K562 (cell line): ENCODE results near the gene KIF23. TPM values are rescaled to one million over a fixed set of nuclear protein-coding genes. Genes with fewer than 3 reads are reported as not detected.

Experiments used
- ATAC-seq: fragments of 200-7000 bp; cut with Tn5 transposase; 3 replicates; pipeline ENCODE4 v1.9.1; 2020; ENCODE audit warnings: moderate library complexity
- BruUV-seq: library from RNA; stranded (reverse); fragments of 400-500 nt; replicated peaks from 2 replicates; lab custom pipeline; 2021; lab: Mats Ljungman, UMichigan
- CTCF ChIA-PET: fragments of 300-600 bp; formaldehyde crosslinking; extraction: SDS; loops from one replicate; lab custom pipeline; 2021; ENCODE audit warnings: low intra/inter-chr PET ratio; lab: Yijun Ruan, JAX
- POLR2A ChIA-PET: fragments of 300-600, 350-650 bp; sonication (Branson Sonifier 250); formaldehyde crosslinking; extraction: SDS; loops from one replicate; lab custom pipeline; 2021; ENCODE audit warnings: antibody characterized with exemption, inconsistent platforms; lab: Yijun Ruan, JAX
- DNase-seq, 4 experiments: peaks; one replicate each; pipeline versions ENCODE4 v3.0.0 to v3.0.0-alpha.2; 2011 to 2018; ENCODE audit warnings: low spot score in 3 of 4, mixed read lengths in 3 of 4; ENCODE audit errors: extremely low read depth in 1 of 4
- FAIRE-seq: peaks from 2 replicates; lab custom pipeline; 2011; peaks lifted over from hg19 to GRCh38; lab: Jason Lieb, UNC
- H2AFZ ChIP-seq: 2 replicates; pipeline ENCODE4 v1.6.0; 2011; ENCODE audit warnings: low read depth, low read length, control low read depth, inconsistent platforms
- H3K27ac ChIP-seq: fragments of 200-600 bp; 3 replicates; pipeline ENCODE4 v1.8.0; 2011; ENCODE audit warnings: low read depth, mild to moderate bottlenecking, control low read depth, inconsistent platforms, low read length, moderate library complexity, mixed read lengths; ENCODE audit errors: extremely low read depth
- H3K27me3 ChIP-seq, 2 experiments: fragments of 300-600 bp in 1 of 2; 2 replicates in 1 of 2; 3 replicates in 1 of 2; pipeline versions ENCODE4 v1.6.0 to v1.8.0; 2011; ENCODE audit warnings: inconsistent platforms in 2 of 2, low read length in 2 of 2, mild to moderate bottlenecking in 1 of 2, mixed read lengths in 1 of 2, moderate library complexity in 1 of 2; ENCODE audit not compliant: control insufficient read depth in 2 of 2, insufficient read depth in 2 of 2
- H3K36me3 ChIP-seq: fragments of 300-600 bp; 3 replicates; pipeline ENCODE4 v1.8.0; 2011; ENCODE audit warnings: mild to moderate bottlenecking, low read length, inconsistent platforms; ENCODE audit not compliant: control insufficient read depth, insufficient read depth
- H3K4me1 ChIP-seq, 2 experiments: fragments of 200-600 bp in 1 of 2; replicated peaks in 1 of 2; 2 replicates in 1 of 2; 3 replicates in 1 of 2; pipeline versions ENCODE4 v1.5.1 to v1.8.0; 2011; ENCODE audit warnings: inconsistent platforms in 2 of 2, low read length in 2 of 2, mild to moderate bottlenecking in 1 of 2, mixed read lengths in 1 of 2, moderate library complexity in 1 of 2; ENCODE audit not compliant: control insufficient read depth in 2 of 2, insufficient read depth in 2 of 2
- H3K4me2 ChIP-seq: 2 replicates; pipeline ENCODE4 v1.6.1; 2011; ENCODE audit warnings: low read length, control low read depth, inconsistent platforms, mixed read lengths; ENCODE audit not compliant: insufficient read depth
- H3K4me3 ChIP-seq: fragments of 200-600 bp; sonication (generic), shearing (Covaris generic); 2 replicates; pipeline ENCODE4 v1.5.1; 2016; ENCODE audit warnings: control low read depth, inconsistent platforms
- H3K79me2 ChIP-seq: fragments of 200-600 bp; 3 replicates; pipeline ENCODE4 v1.8.0; 2011; ENCODE audit warnings: low read length, inconsistent platforms; ENCODE audit not compliant: control insufficient read depth, insufficient read depth
- H3K9ac ChIP-seq, 2 experiments: 2 replicates each; pipeline versions ENCODE4 v1.6.0 to v1.6.1; 2011; ENCODE audit warnings: low read depth in 2 of 2, low read length in 2 of 2, control low read depth in 1 of 2, inconsistent platforms in 1 of 2, mild to moderate bottlenecking in 1 of 2, mixed read lengths in 1 of 2; ENCODE audit not compliant: insufficient read depth in 1 of 2
- H3K9me1 ChIP-seq: one replicate; pipeline ENCODE4 v1.6.0; 2011; ENCODE audit warnings: inconsistent platforms, mild to moderate bottlenecking, low read length, moderate library complexity; ENCODE audit not compliant: control insufficient read depth, insufficient read depth
- H3K9me3 ChIP-seq: replicated peaks from 2 replicates; pipeline ENCODE4 v1.5.1; 2011; ENCODE audit warnings: low read depth, low read length, inconsistent platforms; ENCODE audit not compliant: control insufficient read depth, insufficient read depth
- H4K20me1 ChIP-seq: replicated peaks from 2 replicates; pipeline ENCODE4 v1.6.1; 2011; ENCODE audit warnings: low read length, inconsistent platforms, mixed read lengths; ENCODE audit not compliant: control insufficient read depth, insufficient read depth
- HEY1 ChIP-seq: fragments of 250-450 bp; sonication (Bioruptor Pico); IDR thresholded peaks from 2 replicates; pipeline ENCODE4 v1.5.0; 2020; ENCODE audit warnings: mild to moderate bottlenecking, moderate library complexity, borderline replicate concordance
- MEF2A ChIP-seq: IDR thresholded peaks from 2 replicates; pipeline ENCODE4 v1.6.1; 2011; ENCODE audit warnings: low read depth, mild to moderate bottlenecking, low read length, moderate library complexity; ENCODE audit not compliant: control insufficient read depth
- MTA2 ChIP-seq: fragments of 450-650 bp; IDR thresholded peaks from 2 replicates; pipeline ENCODE4 v1.6.1; 2016; ENCODE audit warnings: low read depth
- POLR2B ChIP-seq: fragments of 450-650 bp; IDR thresholded peaks from 2 replicates; pipeline ENCODE4 v1.6.1; 2018; ENCODE audit warnings: low read depth; ENCODE audit not compliant: partially characterized antibody
- RBM15 ChIP-seq: fragments of 200-400 bp; formaldehyde crosslinking; IDR thresholded peaks from 2 replicates; pipeline ENCODE4 v1.6.1; 2018; ENCODE audit warnings: mild to moderate bottlenecking, low read length, moderate library complexity; ENCODE audit not compliant: insufficient read depth
- RNF2 ChIP-seq: sonication (generic); IDR thresholded peaks from 2 replicates; pipeline ENCODE4 v1.6.1; 2016
- SRSF9 ChIP-seq: fragments of 200-400 bp; formaldehyde crosslinking; IDR thresholded peaks from 2 replicates; pipeline ENCODE4 v1.6.1; 2017; ENCODE audit warnings: low read depth, low read length, borderline replicate concordance
- ZC3H8 ChIP-seq: fragments of 450-650 bp; IDR thresholded peaks from 2 replicates; pipeline ENCODE4 v1.6.1; 2017
- ZFP1 ChIP-seq: fragments of 450-650 bp; formaldehyde crosslinking; IDR thresholded peaks from 2 replicates; pipeline ENCODE4 v1.4.0; 2020; ENCODE audit warnings: mild to moderate bottlenecking, mixed read lengths
- ZNF165 ChIP-seq: fragments of 250-450 bp; sonication (Bioruptor Pico); IDR thresholded peaks from 2 replicates; pipeline ENCODE4 v1.4.0; 2020; ENCODE audit warnings: borderline replicate concordance
- WGBS: fragments of 100-300 bp; shearing (Covaris generic); methylation state at CpG from one replicate; pipeline ENCODE4 v1.1.6; 2016; ENCODE audit warnings: low coverage, mixed read lengths; ENCODE audit not compliant: insufficient coverage; ENCODE audit errors: missing lambda C conversion rate; 5-methylcytosine and 5-hydroxymethylcytosine counted together
- in situ Hi-C: fragments of 300-500 bp; cut with MboI; formaldehyde crosslinking; loops from 4 replicates; pipeline ENCODE4 v1.15.0; 2018; ENCODE audit warnings: inconsistent platforms, mixed read lengths
- intact Hi-C: fragments of 100-400 bp; cut with micrococcal nuclease; formaldehyde crosslinking; loops from 2 replicates; pipeline ENCODE4 v1.14.2; 2022
- polyA plus RNA-seq, 8 experiments: library from polyadenylated mRNA; depleted of rRNA in 4 of 8; stranded (reverse) in 5 of 8; unstranded in 3 of 8; fragments of >200 nt; fragmentation: Nextera tagmentation in 2 of 8; fragmentation: Illumina TruSeq in 1 of 8; extraction: Ambion mirVana in 2 of 8; extraction: Trizol in 1 of 8; gene quantifications; 2 replicates each; pipeline versions ENCODE4 v1.2.1 to v1.2.3, GENCODE V29; 2011 to 2014; ENCODE audit warnings: inconsistent platforms in 1 of 8, missing spikeins in 1 of 8
- total RNA-seq, 7 experiments: library from RNA; depleted of rRNA in 6 of 7; stranded (reverse); fragments of >200 nt in 6 of 7; fragmentation: Illumina TruSeq in 2 of 7; extraction: Trizol in 2 of 7; gene quantifications; 2 replicates each; pipeline versions ENCODE4 v1.2.1 to v1.2.3, GENCODE V29; 2011 to 2021; ENCODE audit warnings: low replicate concordance in 1 of 7
- TF ChIP-seq, protein P1 (sequence below): sonication (generic); IDR thresholded peaks from 2 replicates; pipeline ENCODE4 v1.6.1; 2016
- TF ChIP-seq, protein P2 (sequence below): fragments of 250-450 bp; sonication (Bioruptor Pico); IDR thresholded peaks from 2 replicates; pipeline ENCODE4 v1.8.0; 2022; ENCODE audit warnings: moderate library complexity, mild to moderate bottlenecking, inconsistent platforms
- TF ChIP-seq, protein P3 (sequence below): fragments of 450-650 bp; formaldehyde crosslinking; IDR thresholded peaks from 2 replicates; pipeline ENCODE4 v1.4.0; 2020; ENCODE audit warnings: mild to moderate bottlenecking, moderate library complexity

Gene KIF23
- total and polyA plus RNA-seq, 9 of the 15 experiments (the other 6 are each of a cell fraction or from before 2014, with no cell fraction given): 29.4 to 58.2 (median 41.9) TPM

DNA sequence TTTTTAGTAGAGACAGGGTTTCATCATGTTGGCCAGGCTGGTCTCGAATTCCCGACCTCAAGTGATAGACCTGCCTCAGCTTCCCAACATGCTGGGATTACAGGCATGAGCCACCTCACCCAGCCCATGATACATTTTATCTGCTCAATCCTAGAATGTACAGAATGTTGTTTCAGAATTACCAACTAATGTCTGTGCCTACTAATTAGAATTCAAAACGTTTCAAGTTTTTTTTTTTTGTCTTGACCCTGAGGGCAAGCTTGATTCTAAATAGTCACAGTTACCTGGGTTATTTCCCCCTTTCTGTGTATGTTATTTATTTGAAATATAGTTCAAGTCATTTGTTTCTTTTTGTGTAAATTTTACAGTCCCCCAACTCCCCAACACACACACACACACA lies 5.3 kb upstream of the KIF23 start:
- DNase-seq (no peak), ATAC-seq (no peak), FAIRE-seq (no peak)
- ChIA-PET POLR2A (interaction anchor here (0.9 kb wide), 1 partner anchor 10 kb away, joined by 3 read pairs; no protein-coding TSS in a partner anchor), CTCF (no interaction called here)
- Histone ChIP-seq H2AFZ (no peak overlapping the region), H3K27me3 (no peaks in the 10 kb centered on the region), H3K36me3 (no peaks in the 10 kb centered on the region), H3K4me1 (no peaks in the 10 kb centered on the region; a peak in 1 of 5 replicates), H3K4me2 (no peak overlapping the region), H3K9me3 (no peaks in the 10 kb centered on the region), H3K9ac (no peak overlapping the region), H3K9me1 (no peaks in the 10 kb centered on the region), H3K79me2 (no peaks in the 10 kb centered on the region), H3K27ac (no peak overlapping the region), H4K20me1 (no peaks in the 10 kb centered on the region), H3K4me3 (no peak overlapping the region)
- intact Hi-C loops: no loop called here
- in situ Hi-C loops: no loop called here
- WGBS: 8% methylated on average over 3 of the region's 3 CpGs
- no TSS peak for BruUV-seq
- no peak for TF ChIP-seq RBM15
- TF ChIP-seq, protein P1, sequence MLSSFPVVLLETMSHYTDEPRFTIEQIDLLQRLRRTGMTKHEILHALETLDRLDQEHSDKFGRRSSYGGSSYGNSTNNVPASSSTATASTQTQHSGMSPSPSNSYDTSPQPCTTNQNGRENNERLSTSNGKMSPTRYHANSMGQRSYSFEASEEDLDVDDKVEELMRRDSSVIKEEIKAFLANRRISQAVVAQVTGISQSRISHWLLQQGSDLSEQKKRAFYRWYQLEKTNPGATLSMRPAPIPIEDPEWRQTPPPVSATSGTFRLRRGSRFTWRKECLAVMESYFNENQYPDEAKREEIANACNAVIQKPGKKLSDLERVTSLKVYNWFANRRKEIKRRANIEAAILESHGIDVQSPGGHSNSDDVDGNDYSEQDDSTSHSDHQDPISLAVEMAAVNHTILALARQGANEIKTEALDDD: no peak

DNA sequence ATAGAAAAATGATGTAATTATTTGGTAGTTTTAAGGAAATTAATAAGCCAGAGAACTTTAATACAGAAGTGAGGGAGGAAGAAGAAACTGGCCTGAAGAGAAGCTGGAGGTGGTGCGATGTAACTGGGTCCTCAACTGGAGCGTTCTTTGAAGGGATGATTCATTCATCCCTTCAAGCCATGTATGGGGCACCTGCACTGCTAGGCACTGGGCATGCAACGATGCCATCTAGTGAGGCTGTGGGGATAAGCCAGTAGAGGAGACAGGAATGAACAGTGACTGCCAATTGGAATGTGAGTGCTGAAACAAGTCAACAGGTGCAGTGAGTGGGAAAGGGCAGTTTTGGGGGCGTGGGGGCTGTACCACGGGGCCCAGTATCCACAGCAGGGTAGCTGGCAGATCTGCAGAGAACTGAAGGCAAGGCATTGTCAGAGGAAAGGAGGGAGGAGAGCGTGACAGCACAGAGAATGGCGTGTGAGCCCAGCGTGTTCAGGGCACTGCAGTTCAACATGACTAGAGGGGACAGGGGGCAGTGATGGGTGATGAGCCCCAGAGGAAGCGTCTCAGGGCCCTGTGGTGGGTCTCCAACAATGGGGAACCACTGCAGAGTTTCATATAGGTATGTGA lies 3.8 kb upstream of the KIF23 start:
- POLR2A ChIA-PET: interaction anchor here (0.9 to 1.7 kb wide), 3 partner anchors 42 to 47 kb away, joined by 3 to 10 read pairs (median 3); partner anchors contain the start of gene RPLP1
- WGBS: 37% methylated on average over 9 of the region's 9 CpGs
- ATAC-seq (no peak), FAIRE-seq (no peak), DNase-seq (no peak)
- CTCF ChIA-PET: no interaction called here
- H3K4me2 ChIP-seq: no peak overlapping the region
- BruUV-seq: no TSS peak
- H3K79me2 ChIP-seq: peaks cover 15% of the 10 kb centered on the region
- H3K9me3 ChIP-seq: no peaks in the 10 kb centered on the region
- H3K9me1 ChIP-seq: no peaks in the 10 kb centered on the region
- no peak overlapping the region for H3K4me3 ChIP-seq
- H4K20me1 ChIP-seq: no peaks in the 10 kb centered on the region
- H2AFZ ChIP-seq: no peak overlapping the region
- TF ChIP-seq RNF2 (no peak), MEF2A (no peak), ZFP1 (no peak), ZNF165 (no peak), SRSF9 (no peak), ZC3H8 (no peak), POLR2B (no peak), HEY1 (CRISPR knock-in tag) (no peak), MTA2 (no peak)
- TF ChIP-seq, protein P2, sequence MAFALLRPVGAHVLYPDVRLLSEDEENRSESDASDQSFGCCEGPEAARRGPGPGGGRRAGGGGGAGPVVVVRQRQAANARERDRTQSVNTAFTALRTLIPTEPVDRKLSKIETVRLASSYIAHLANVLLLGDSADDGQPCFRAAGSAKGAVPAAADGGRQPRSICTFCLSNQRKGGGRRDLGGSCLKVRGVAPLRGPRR: no peak
- TF ChIP-seq, protein P3, sequence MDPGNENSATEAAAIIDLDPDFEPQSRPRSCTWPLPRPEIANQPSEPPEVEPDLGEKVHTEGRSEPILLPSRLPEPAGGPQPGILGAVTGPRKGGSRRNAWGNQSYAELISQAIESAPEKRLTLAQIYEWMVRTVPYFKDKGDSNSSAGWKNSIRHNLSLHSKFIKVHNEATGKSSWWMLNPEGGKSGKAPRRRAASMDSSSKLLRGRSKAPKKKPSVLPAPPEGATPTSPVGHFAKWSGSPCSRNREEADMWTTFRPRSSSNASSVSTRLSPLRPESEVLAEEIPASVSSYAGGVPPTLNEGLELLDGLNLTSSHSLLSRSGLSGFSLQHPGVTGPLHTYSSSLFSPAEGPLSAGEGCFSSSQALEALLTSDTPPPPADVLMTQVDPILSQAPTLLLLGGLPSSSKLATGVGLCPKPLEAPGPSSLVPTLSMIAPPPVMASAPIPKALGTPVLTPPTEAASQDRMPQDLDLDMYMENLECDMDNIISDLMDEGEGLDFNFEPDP: no peak
- no peak overlapping the region for H3K9ac ChIP-seq
- intact Hi-C loops: no loop called here
- peaks cover 0 to 9% of the 10 kb centered on the region in 2 experiments; a peak in 2 of 5 replicates for H3K4me1 ChIP-seq
- no peak overlapping the region for H3K27ac ChIP-seq
- H3K36me3 ChIP-seq: no peaks in the 10 kb centered on the region
- in situ Hi-C loops: no loop called here
- no peaks in the 10 kb centered on the region for H3K27me3 ChIP-seq
